ENCODE measurements around the gene KLF5. TPM values are rescaled to one million over a fixed set of nuclear protein-coding genes. Genes with fewer than 3 reads are reported as not detected.
"Not testable (repeated sequence)": the region's sequence is repeated elsewhere in the genome, so short reads cannot be mapped to it uniquely, and the experiment has no call there.

Gene KLF5
- total RNA-seq, 2 experiments from 2014 or later = 1.3 to 1.9 TPM

GRCh38 chr13:73040968-73041596 is 17.7 kb upstream of the KLF5 start:
- Mint-ChIP-seq H3K4me1 (ENCODE audit: low read depth) (no peaks in the 10 kb centered on the region), H3K27ac (no peak overlapping the region), H3K4me3 (no peak overlapping the region), H3K27me3 (ENCODE audit: low read depth) (no peaks in the 10 kb centered on the region), H3K9me3 (no peaks in the 10 kb centered on the region), H3K36me3 (ENCODE audit: low read depth) (no peaks in the 10 kb centered on the region)
- CTCF ChIA-PET = interaction anchor here (0.7 kb wide), 1 partner anchor 1854 kb away, joined by 3 read pairs; no protein-coding TSS in a partner anchor
- DNase-seq = no peak
- intact Hi-C loops (cut with micrococcal nuclease) = no loop called here

- CTCF ChIA-PET = no interaction called here
- H3K9me3 Mint-ChIP-seq = no peaks in the 10 kb centered on the region
- no peaks in the 10 kb centered on the region for H3K27me3 Mint-ChIP-seq (ENCODE audit: low read depth)
- H3K27ac Mint-ChIP-seq = no peak overlapping the region
- no peak for DNase-seq
- H3K36me3 Mint-ChIP-seq (ENCODE audit: low read depth) = no peaks in the 10 kb centered on the region
- H3K4me1 Mint-ChIP-seq (ENCODE audit: low read depth) = no peaks in the 10 kb centered on the region
- no peak overlapping the region for H3K4me3 Mint-ChIP-seq
- intact Hi-C loops (cut with micrococcal nuclease) = no loop called here
Observed at GRCh38 chr13:73045031-73045430, 13.8 kb upstream of the KLF5 start.

- H3K4me3 Mint-ChIP-seq; DNase-seq; H3K9me3 Mint-ChIP-seq; intact Hi-C loops (cut with micrococcal nuclease); CTCF ChIA-PET; H3K36me3 Mint-ChIP-seq (ENCODE audit: low read depth); H3K27ac Mint-ChIP-seq; H3K27me3 Mint-ChIP-seq (ENCODE audit: low read depth); H3K4me1 Mint-ChIP-seq (ENCODE audit: low read depth): not testable (repeated sequence)
Observed at GRCh38 chr13:73048615-73049014, 10.2 kb upstream of the KLF5 start.

GRCh38 chr13:73054712-73055111 is 4.1 kb upstream of the KLF5 start:
- no peak for DNase-seq
- H3K4me3 Mint-ChIP-seq = no peak overlapping the region
- H3K9me3 Mint-ChIP-seq = no peaks in the 10 kb centered on the region
- no peaks in the 10 kb centered on the region for H3K36me3 Mint-ChIP-seq (ENCODE audit: low read depth)
- H3K27me3 Mint-ChIP-seq (ENCODE audit: low read depth) = peaks cover 15% of the 10 kb centered on the region
- no peak overlapping the region for H3K27ac Mint-ChIP-seq
- H3K4me1 Mint-ChIP-seq (ENCODE audit: low read depth) = peaks cover 6% of the 10 kb centered on the region
- CTCF ChIA-PET = interaction anchor here (1.4 kb wide), 1 partner anchor 21 kb away, joined by 3 read pairs; no protein-coding TSS in a partner anchor
- intact Hi-C loops (cut with micrococcal nuclease) = loop anchor here (10.0 kb wide), 2 partner anchors 190 to 1080 kb away; partner anchors contain the start of gene KLF12

- H3K4me3 Mint-ChIP-seq = no peak overlapping the region
- no peaks in the 10 kb centered on the region for H3K36me3 Mint-ChIP-seq (ENCODE audit: low read depth)
- H3K27me3 Mint-ChIP-seq (ENCODE audit: low read depth) = peaks cover 22% of the 10 kb centered on the region
- H3K9me3 Mint-ChIP-seq = no peaks in the 10 kb centered on the region
- no peak for DNase-seq
- CTCF ChIA-PET = interaction anchor here (0.6 to 1.4 kb wide), 2 partner anchors 17 to 20 kb away, joined by 3 read pairs; no protein-coding TSS in a partner anchor
- H3K27ac Mint-ChIP-seq = no peak overlapping the region
- intact Hi-C loops (cut with micrococcal nuclease) = loop anchor here (10.0 kb wide), 2 partner anchors 191 to 1079 kb away; partner anchors contain the start of gene KLF12
- peaks cover 15% of the 10 kb centered on the region for H3K4me1 Mint-ChIP-seq (ENCODE audit: low read depth)
Observed at GRCh38 chr13:73055813-73056564, 2.8 kb upstream of the KLF5 start.

- Mint-ChIP-seq H3K36me3 (ENCODE audit: low read depth) (no peaks in the 10 kb centered on the region), H3K4me1 (ENCODE audit: low read depth) (peaks cover 15% of the 10 kb centered on the region), H3K4me3 (no peak overlapping the region), H3K27me3 (ENCODE audit: low read depth) (peaks cover 22% of the 10 kb centered on the region), H3K9me3 (no peaks in the 10 kb centered on the region), H3K27ac (no peak overlapping the region)
- CTCF ChIA-PET = interaction anchor here (0.6 kb wide), 1 partner anchor 16 kb away, joined by 3 read pairs; no protein-coding TSS in a partner anchor
- no peak for DNase-seq
- intact Hi-C loops (cut with micrococcal nuclease) = loop anchor here (10.0 kb wide), 2 partner anchors 192 to 1078 kb away; partner anchors contain the start of gene KLF12
Observed at GRCh38 chr13:73056565-73056962, 2.2 kb upstream of the KLF5 start.

- Mint-ChIP-seq H3K36me3 (ENCODE audit: low read depth) (no peaks in the 10 kb centered on the region), H3K9me3 (no peaks in the 10 kb centered on the region), H3K4me3 (no peak overlapping the region), H3K4me1 (ENCODE audit: low read depth) (peaks cover 17% of the 10 kb centered on the region), H3K27ac (no peak overlapping the region), H3K27me3 (ENCODE audit: low read depth) (peaks cover 22% of the 10 kb centered on the region)
- intact Hi-C loops (cut with micrococcal nuclease) = loop anchor here (1.0 to 10.0 kb wide), 8 partner anchors 173 to 1077 kb away; partner anchors contain the start of genes BORA, DIS3, KLF12 and MZT1
- DNase-seq = no peak
- CTCF ChIA-PET = no interaction called here
Observed at GRCh38 chr13:73057284-73058063, 1.3 kb upstream of the KLF5 start.

GRCh38 chr13:73058064-73058313 is 816 bp upstream of the KLF5 start:
- intact Hi-C loops (cut with micrococcal nuclease) = loop anchor here (1.0 to 10.0 kb wide), 8 partner anchors 172 to 1077 kb away; partner anchors contain the start of genes BORA, DIS3, KLF12 and MZT1
- peaks cover 17% of the 10 kb centered on the region for H3K4me1 Mint-ChIP-seq (ENCODE audit: low read depth)
- peaks cover 22% of the 10 kb centered on the region for H3K27me3 Mint-ChIP-seq (ENCODE audit: low read depth)
- no peak for DNase-seq
- no peaks in the 10 kb centered on the region for H3K9me3 Mint-ChIP-seq
- peak overlapping the region; percentile 87 for H3K4me3 Mint-ChIP-seq
- CTCF ChIA-PET = no interaction called here
- no peak overlapping the region for H3K27ac Mint-ChIP-seq
- H3K36me3 Mint-ChIP-seq (ENCODE audit: low read depth) = no peaks in the 10 kb centered on the region

GRCh38 chr13:73058432-73058735 is 421 bp upstream of the KLF5 start:
- DNase-seq = no peak
- CTCF ChIA-PET = interaction anchor here (0.8 to 1.3 kb wide), 5 partner anchors 64 to 649 kb away, joined by 3 to 4 read pairs (median 3); no protein-coding TSS in a partner anchor
- H3K4me1 Mint-ChIP-seq (ENCODE audit: low read depth) = peaks cover 17% of the 10 kb centered on the region
- peak overlapping the region; percentile 87 for H3K4me3 Mint-ChIP-seq
- H3K27ac Mint-ChIP-seq = no peak overlapping the region
- H3K27me3 Mint-ChIP-seq (ENCODE audit: low read depth) = peaks cover 22% of the 10 kb centered on the region
- no peaks in the 10 kb centered on the region for H3K9me3 Mint-ChIP-seq
- intact Hi-C loops (cut with micrococcal nuclease) = loop anchor here (1.0 to 10.0 kb wide), 8 partner anchors 172 to 1076 kb away; partner anchors contain the start of genes BORA, DIS3, KLF12 and MZT1
- H3K36me3 Mint-ChIP-seq (ENCODE audit: low read depth) = no peaks in the 10 kb centered on the region

GRCh38 chr13:73059460-73060250 is 850 bp downstream of the KLF5 start:
- Mint-ChIP-seq H3K36me3 (ENCODE audit: low read depth) (no peaks in the 10 kb centered on the region), H3K9me3 (no peaks in the 10 kb centered on the region), H3K4me3 (peak overlapping the region; percentile 77), H3K4me1 (ENCODE audit: low read depth) (peaks cover 17% of the 10 kb centered on the region), H3K27ac (no peak overlapping the region), H3K27me3 (ENCODE audit: low read depth) (peaks cover 20% of the 10 kb centered on the region)
- intact Hi-C loops (cut with micrococcal nuclease) = loop anchor here (1.0 to 10.0 kb wide), 5 partner anchors 195 to 1075 kb away; partner anchors contain the start of gene KLF12
- DNase-seq = peak; percentile 57
- CTCF ChIA-PET = interaction anchor here (0.6 to 1.3 kb wide), 7 partner anchors 23 to 654 kb away, joined by 3 to 5 read pairs (median 3); no protein-coding TSS in a partner anchor

- intact Hi-C loops (cut with micrococcal nuclease) = no loop called here
- DNase-seq = peak; percentile 8
- no peaks in the 10 kb centered on the region for H3K9me3 Mint-ChIP-seq
- H3K4me3 Mint-ChIP-seq = peak overlapping the region; percentile 77
- peaks cover 17% of the 10 kb centered on the region for H3K4me1 Mint-ChIP-seq (ENCODE audit: low read depth)
- H3K27me3 Mint-ChIP-seq (ENCODE audit: low read depth) = peaks cover 20% of the 10 kb centered on the region
- CTCF ChIA-PET = interaction anchor here (0.9 to 1.1 kb wide), 4 partner anchors 24 to 251 kb away, joined by 3 to 5 read pairs (median 3); no protein-coding TSS in a partner anchor
- H3K36me3 Mint-ChIP-seq (ENCODE audit: low read depth) = no peaks in the 10 kb centered on the region
- H3K27ac Mint-ChIP-seq = no peak overlapping the region
Observed at GRCh38 chr13:73060251-73061160, 1.7 kb downstream of the KLF5 start.

Data from activated naive CD4-positive, alpha-beta T cell treated with anti-CD3 and anti-CD28 coated beads for 36 hours (primary cell).